CD4-positive, alpha-beta T cell (primary cell): ENCODE results near the gene SAP30BP. TPM values are rescaled to one million over a fixed set of nuclear protein-coding genes. Genes with fewer than 3 reads are reported as not detected.

Experiments
- ATAC-seq: fragments of 200-7000 bp; cut with Tn5 transposase; one replicate; pipeline ENCODE4 v1.10.0; 2022; ENCODE audit warnings: mild to moderate bottlenecking; ENCODE audit not compliant: poor library complexity
- CTCF ChIA-PET: fragments of 350-600 bp; sonication (Branson Sonifier 250); formaldehyde crosslinking; loops from one replicate; lab custom pipeline; 2021; ENCODE audit warnings: antibody characterized with exemption, inconsistent platforms; lab: Charles Lee
- POLR2A ChIA-PET: fragments of 350-600 bp; sonication (Branson Sonifier 250); formaldehyde crosslinking; loops from one replicate; lab custom pipeline; 2021; ENCODE audit warnings: antibody characterized with exemption, inconsistent platforms; lab: Charles Lee
- DNase-seq, 14 experiments: peaks; one replicate each; pipeline ENCODE4 v3.0.0-alpha.2; 2013 to 2020; ENCODE audit warnings: mixed read lengths in 2 of 14
- H3K27ac ChIP-seq, 2 donors: one replicate each; pipeline versions ENCODE4 v1.5.1 to v1.7.0; 2013; ENCODE audit warnings: low read length in 2 of 2, low read depth in 1 of 2, mild to moderate bottlenecking in 1 of 2
- H3K27me3 ChIP-seq, 2 experiments: 1 replicate in 1 of 2; 2 replicates in 1 of 2; pipeline versions ENCODE4 v1.6.1 to v1.7.0; 2013; ENCODE audit warnings: low read length in 2 of 2, control low read depth in 1 of 2, mild to moderate bottlenecking in 1 of 2, moderate library complexity in 1 of 2; ENCODE audit not compliant: insufficient read depth in 2 of 2, control insufficient read depth in 1 of 2
- H3K36me3 ChIP-seq: one replicate; pipeline ENCODE4 v1.6.1; 2013; ENCODE audit warnings: low read length, control low read depth; ENCODE audit not compliant: insufficient read depth
- H3K4me1 ChIP-seq: one replicate; pipeline ENCODE4 v1.6.1; 2013; ENCODE audit warnings: low read length, control low read depth; ENCODE audit not compliant: insufficient read depth
- H3K4me3 ChIP-seq: one replicate; pipeline ENCODE4 v1.5.1; 2013; ENCODE audit warnings: mild to moderate bottlenecking, low read length, moderate library complexity
- H3K9me3 ChIP-seq, 2 experiments: 1 replicate in 1 of 2; 2 replicates in 1 of 2; pipeline versions ENCODE4 v1.6.1 to v1.7.0; 2013; ENCODE audit warnings: low read length in 2 of 2, mild to moderate bottlenecking in 2 of 2, control low read depth in 1 of 2, moderate library complexity in 1 of 2; ENCODE audit not compliant: control insufficient read depth in 1 of 2, insufficient read depth in 1 of 2
- H3K27ac Mint-ChIP-seq: one replicate; pipeline ENCODE4 v1.8.0; 2020; ENCODE audit warnings: mixed read lengths
- H3K27me3 Mint-ChIP-seq: one replicate; pipeline ENCODE4 v1.8.0; 2021; ENCODE audit warnings: mixed read lengths
- H3K36me3 Mint-ChIP-seq: one replicate; pipeline ENCODE4 v1.8.0; 2021; ENCODE audit warnings: low read depth, mixed read lengths
- H3K4me1 Mint-ChIP-seq: one replicate; pipeline ENCODE4 v1.8.0; 2021; ENCODE audit warnings: low read depth, mixed read lengths
- H3K4me3 Mint-ChIP-seq: one replicate; pipeline ENCODE4 v1.8.0; 2020; ENCODE audit warnings: mild to moderate bottlenecking, mixed read lengths
- H3K9me3 Mint-ChIP-seq: one replicate; pipeline ENCODE4 v1.8.0; 2020; ENCODE audit warnings: mixed read lengths
- CTCF ChIP-seq: fragments of 200-600 bp; IDR thresholded peaks from one replicate; pipeline ENCODE4 v1.8.0; 2022; ENCODE audit warnings: antibody characterized with exemption, mild to moderate bottlenecking
- intact Hi-C, 2 experiments: fragments of 100-400 bp; cut with DNase I in 1 of 2; cut with micrococcal nuclease in 1 of 2; formaldehyde crosslinking; loops; one replicate each; pipeline versions ENCODE4 v1.15.1 to v1.9.0; 2023 to 2025; cut with DNase I, micrococcal nuclease
- total RNA-seq, 174 experiments: library from RNA in 2 of 174; stranded (reverse) in 2 of 174; gene quantifications; one replicate each; pipeline ENCODE4 v1.2.3 and lab custom pipeline; 2021 to 2026

Gene SAP30BP
- total RNA-seq, 2 experiments from 2014 or later: 209 to 227 TPM

GRCh38 chr17:75676461-75676860 lies 9.3 kb downstream of the SAP30BP start:
- Mint-ChIP-seq H3K4me3 (no peak overlapping the region), H3K27ac (no peak overlapping the region), H3K4me1 (peaks cover 15% of the 10 kb centered on the region), H3K9me3 (no peaks in the 10 kb centered on the region), H3K36me3 (peaks cover 77% of the 10 kb centered on the region), H3K27me3 (no peaks in the 10 kb centered on the region)
- intact Hi-C loops: no loop called here
- ATAC-seq (no peak), DNase-seq (no peak)
- ChIA-PET CTCF (interaction anchor here (2.4 kb wide), 1 partner anchor 77 kb away, joined by 9 read pairs; no protein-coding TSS in a partner anchor), POLR2A (no interaction called here)
- no peaks in the 10 kb centered on the region for H3K9me3 ChIP-seq
- peaks cover 6% of the 10 kb centered on the region for H3K4me1 ChIP-seq
- TF ChIP-seq CTCF: no peak
- H3K36me3 ChIP-seq: peaks cover 79% of the 10 kb centered on the region
- no peak overlapping the region for H3K4me3 ChIP-seq
- H3K27ac ChIP-seq: no peak overlapping the region
- no peaks in the 10 kb centered on the region for H3K27me3 ChIP-seq

- H3K9me3 Mint-ChIP-seq: no peaks in the 10 kb centered on the region
- intact Hi-C loops: no loop called here
- CTCF ChIA-PET: no interaction called here
- Histone ChIP-seq H3K4me3 (no peak overlapping the region), H3K27ac (no peak overlapping the region), H3K4me1 (peaks cover 5% of the 10 kb centered on the region), H3K9me3 (no peaks in the 10 kb centered on the region), H3K36me3 (peaks cover 60% of the 10 kb centered on the region), H3K27me3 (no peaks in the 10 kb centered on the region)
- no peak for TF ChIP-seq CTCF
- H3K4me3 Mint-ChIP-seq: no peak overlapping the region
- POLR2A ChIA-PET: no interaction called here
- no peak overlapping the region for H3K27ac Mint-ChIP-seq
- no peaks in the 10 kb centered on the region for H3K27me3 Mint-ChIP-seq
- no peak for ATAC-seq
- peaks cover 65% of the 10 kb centered on the region for H3K36me3 Mint-ChIP-seq
- no peak for DNase-seq
- H3K4me1 Mint-ChIP-seq: peaks cover 26% of the 10 kb centered on the region
Measured at GRCh38 chr17:75679706-75680211, 12.6 kb downstream of the SAP30BP start.

- ATAC-seq: no peak
Measured at GRCh38 chr17:75680431-75680830, 13.3 kb downstream of the SAP30BP start.

More at GRCh38 chr17:75680431-75680830, 13.3 kb downstream of the SAP30BP start:
- no peak overlapping the region for H3K27ac ChIP-seq
- no peak for DNase-seq
- peaks cover 65% of the 10 kb centered on the region for H3K36me3 Mint-ChIP-seq
- H3K27me3 ChIP-seq: no peaks in the 10 kb centered on the region
- no peak overlapping the region for H3K4me3 ChIP-seq
- CTCF ChIA-PET: interaction anchor here (1.0 kb wide), 1 partner anchor 9 kb away, joined by 3 read pairs; no protein-coding TSS in a partner anchor
- no peaks in the 10 kb centered on the region for H3K27me3 Mint-ChIP-seq
- H3K4me1 Mint-ChIP-seq: peaks cover 27% of the 10 kb centered on the region
- TF ChIP-seq CTCF: no peak
- peaks cover 66% of the 10 kb centered on the region for H3K36me3 ChIP-seq
- H3K9me3 ChIP-seq: no peaks in the 10 kb centered on the region
- no peak overlapping the region for H3K4me3 Mint-ChIP-seq
- H3K9me3 Mint-ChIP-seq: no peaks in the 10 kb centered on the region
- H3K27ac Mint-ChIP-seq: no peak overlapping the region
- POLR2A ChIA-PET: no interaction called here
- H3K4me1 ChIP-seq: no peaks in the 10 kb centered on the region
- intact Hi-C loops: no loop called here
